Stimulated activated CD4-positive, alpha-beta T cell treated with anti-CD3 and anti-CD28 coated beads, TNF-alpha, amount 100 ng/mL, for 48 hours (primary cell): ENCODE data around the gene HAUS3.
A peak's percentile ranks its signal among the peaks of the same experiment; 100 is the strongest.
"Not testable (repeated sequence)": the region's sequence is repeated elsewhere in the genome, so short reads cannot be mapped to it uniquely, and the experiment has no call there.

Source experiments
- DNase-seq, 3 donors: peaks; one replicate each; pipeline ENCODE4 v3.0.0-alpha.2; 2020; ENCODE audit warnings: low read depth in 3 of 3

The HAUS3 gene

GRCh38 chr4:2220016-2220630 lies 21.8 kb downstream of the HAUS3 start:
- peak; percentile 48 to 78 (median 58) for DNase-seq

GRCh38 chr4:2219233-2219760 lies 22.6 kb downstream of the HAUS3 start:
- DNase-seq: no peak

GRCh38 chr4:2218436-2218835 lies 23.5 kb downstream of the HAUS3 start:
- DNase-seq: no peak

- DNase-seq: no peak
Measured at GRCh38 chr4:2217726-2218125, 24.2 kb downstream of the HAUS3 start.

- no peak for DNase-seq
Measured at GRCh38 chr4:2212831-2213230, 29.1 kb downstream of the HAUS3 start.

- DNase-seq: not testable (repeated sequence)
Measured at GRCh38 chr4:2202789-2203188, 39.1 kb downstream of the HAUS3 start.

GRCh38 chr4:2194496-2194895 lies 47.4 kb downstream of the HAUS3 start:
- no peak for DNase-seq

- DNase-seq: no peak
Measured at GRCh38 chr4:2193326-2193725, 48.6 kb downstream of the HAUS3 start.

GRCh38 chr4:2186865-2187172 lies 55.1 kb downstream of the HAUS3 start:
- no peak for DNase-seq

- DNase-seq: no peak
Measured at GRCh38 chr4:2186133-2186864, 55.6 kb downstream of the HAUS3 start.

GRCh38 chr4:2183394-2183793 lies 58.5 kb downstream of the HAUS3 start:
- DNase-seq: no peak

GRCh38 chr4:2182994-2183393 lies 58.9 kb downstream of the HAUS3 start:
- DNase-seq: no peak

- no peak for DNase-seq
Measured at GRCh38 chr4:2180410-2180809, 61.5 kb downstream of the HAUS3 start.

- DNase-seq: no peak
Measured at GRCh38 chr4:2179717-2180116, 62.2 kb downstream of the HAUS3 start.

- no peak for DNase-seq
Measured at GRCh38 chr4:2178986-2179385, 62.9 kb downstream of the HAUS3 start.
